Prostate gland (tissue), 2 donors: ENCODE data around the gene TMEM184A.

Source experiments
- CTCF ChIP-seq, 4 experiments: fragments of 200-600 bp in 2 of 4; fragments of 450-650 bp in 2 of 4; sonication (generic) in 2 of 4; IDR thresholded peaks; 1 replicate in 3 of 4; 2 replicates in 1 of 4; pipeline ENCODE4 v1.5.1; 2016 to 2019; ENCODE audit warnings: antibody characterized with exemption in 4 of 4, mild to moderate bottlenecking in 2 of 4, moderate library complexity in 2 of 4
- POLR2A ChIP-seq: fragments of 450-650 bp; IDR thresholded peaks from one replicate; pipeline ENCODE4 v1.6.1; 2016; ENCODE audit warnings: antibody characterized with exemption, mild to moderate bottlenecking
- POLR2AphosphoS5 ChIP-seq: sonication (generic); formaldehyde crosslinking; IDR thresholded peaks from one replicate; pipeline ENCODE4 v1.6.1; 2017; ENCODE audit warnings: antibody characterized with exemption

GRCh38 chr7:1533255-1533546, 22.8 kb downstream of the TMEM184A start:
- TF ChIP-seq CTCF (IDR thresholded peaks at IDR 0.05): no peak
- no peak for TF ChIP-seq POLR2A
- no peak for TF ChIP-seq POLR2AphosphoS5
